AG09319 (cell line): ENCODE data around the gene NCCRP1.
"Not testable (repeated sequence)": the region's sequence is repeated elsewhere in the genome, so short reads cannot be mapped to it uniquely, and the experiment has no call there.

Experiments
- DNase-seq: peaks from one replicate; pipeline ENCODE4 v3.0.0-alpha.2; 2010; ENCODE audit warnings: low read depth; ENCODE audit errors: extremely low read depth
- CTCF ChIP-seq: IDR thresholded peaks from 2 replicates; pipeline ENCODE4 v1.5.1; 2011; ENCODE audit warnings: low read depth, mild to moderate bottlenecking, inconsistent platforms, low read length, moderate library complexity

The NCCRP1 gene

DNA sequence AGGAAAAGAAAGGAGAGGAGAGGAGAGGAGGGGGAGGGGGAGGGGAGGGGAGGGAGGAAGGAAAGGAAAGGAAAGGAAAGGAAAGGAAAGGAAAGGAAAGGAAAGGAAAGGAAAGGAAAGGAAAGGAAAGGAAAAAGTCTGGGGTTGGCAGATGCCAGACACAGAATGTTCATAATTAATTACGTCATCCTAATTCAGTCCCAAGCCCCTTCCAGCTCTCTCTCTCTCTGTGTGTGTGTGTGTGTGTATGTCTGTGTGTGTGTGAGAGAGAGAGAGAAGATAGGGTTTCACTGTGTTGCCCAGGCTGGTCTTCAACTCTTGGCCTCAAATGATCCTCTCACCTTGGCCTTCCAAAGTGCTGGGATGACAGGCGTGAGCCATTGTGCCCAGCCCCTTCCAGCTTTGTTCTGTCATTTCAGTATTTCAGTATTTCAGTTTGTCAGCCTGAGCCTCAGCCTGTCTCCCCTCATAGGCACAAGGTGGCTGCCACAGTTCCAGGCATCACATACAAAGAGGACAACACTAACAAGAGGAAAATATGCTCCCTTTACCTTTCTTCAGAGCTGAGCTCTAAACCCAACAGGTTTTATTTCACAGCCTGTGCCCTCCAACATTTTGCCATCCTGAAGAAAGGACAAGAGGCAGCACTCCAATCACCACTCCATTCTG, 33.5 kb downstream of the NCCRP1 start:
- no peak for TF ChIP-seq CTCF

GRCh38 chr19:39232708-39233107, 35.9 kb downstream of the NCCRP1 start:
- no peak for DNase-seq
- TF ChIP-seq CTCF: no peak

More for the DNA sequence above, 33.5 kb downstream of the NCCRP1 start:
- DNase-seq: no peak

GRCh38 chr19:39236527-39236926, 39.8 kb downstream of the NCCRP1 start:
- no peak for TF ChIP-seq CTCF
- no peak for DNase-seq

DNA sequence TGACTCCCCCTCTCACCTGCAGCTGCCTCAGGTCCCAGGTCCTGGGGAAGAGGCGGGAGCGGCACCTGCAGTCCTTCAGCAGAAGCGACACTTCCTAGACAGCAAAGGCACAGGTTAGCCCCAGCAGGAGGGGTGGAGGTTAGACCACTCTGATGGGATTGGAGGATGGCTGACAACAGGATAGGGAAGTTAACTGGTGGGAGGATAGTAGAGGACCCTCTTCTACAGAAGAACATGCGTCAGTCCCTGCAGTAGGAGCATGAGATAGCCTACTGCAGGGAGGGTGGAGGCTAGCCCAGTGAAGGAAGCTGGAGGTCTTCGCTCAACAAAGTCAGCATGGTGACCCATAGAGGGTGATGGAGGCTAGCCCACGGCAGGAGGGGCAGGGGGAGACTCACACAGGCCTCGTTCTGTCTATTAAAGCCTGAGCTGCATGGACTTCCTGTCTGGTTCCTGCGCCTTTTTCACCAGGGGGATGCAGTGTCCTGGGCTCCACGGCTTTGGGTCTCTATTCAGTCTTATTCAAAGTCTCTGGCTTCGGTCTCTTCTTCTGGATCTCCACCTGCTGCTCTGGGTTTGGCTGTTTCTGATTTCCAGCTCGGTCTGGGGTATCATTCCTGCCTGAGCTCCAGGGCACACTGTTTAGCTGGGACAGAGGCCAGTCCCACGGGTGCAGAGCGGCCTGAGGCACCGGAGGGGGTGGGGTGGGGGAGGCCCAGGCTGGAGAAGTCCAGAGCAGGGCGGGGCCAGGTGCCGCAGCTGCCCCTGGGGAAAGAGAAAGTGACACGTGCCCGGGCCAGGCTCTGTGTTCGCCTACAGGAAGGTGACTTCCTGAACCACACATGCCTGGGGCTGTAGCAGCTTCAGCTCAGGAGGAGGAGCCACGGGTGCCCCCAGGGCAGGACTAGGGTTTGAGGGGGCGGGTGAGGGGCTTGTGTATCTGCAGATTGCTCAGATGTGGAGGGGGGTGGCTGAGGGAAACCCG, 40.7 kb downstream of the NCCRP1 start:
- no peak for TF ChIP-seq CTCF
- DNase-seq: no peak

- no peak for TF ChIP-seq CTCF
- no peak for DNase-seq
Measured at GRCh38 chr19:39238209-39238608, 41.4 kb downstream of the NCCRP1 start.

DNA sequence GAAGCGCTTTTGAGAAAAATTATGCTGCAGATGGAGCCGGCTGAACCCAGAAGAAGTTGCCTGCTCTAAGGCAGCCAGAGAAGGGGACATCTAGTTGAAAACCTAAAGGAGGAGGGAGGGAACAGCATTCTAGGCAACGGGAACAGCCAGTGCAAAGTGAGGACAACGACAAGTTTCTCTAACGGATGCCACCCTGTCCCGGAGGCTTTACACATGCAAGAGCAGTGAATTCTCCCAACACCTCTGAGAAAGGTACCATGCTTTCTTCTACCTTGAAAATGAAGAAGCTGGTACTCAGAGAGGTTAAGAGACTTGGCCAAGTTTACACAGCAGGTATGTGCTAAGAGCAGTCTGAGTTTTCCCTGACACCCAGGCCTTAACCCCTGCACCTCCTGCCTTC, 42.2 kb downstream of the NCCRP1 start:
- no peak for DNase-seq
- TF ChIP-seq CTCF: no peak

- DNase-seq: no peak
- no peak for TF ChIP-seq CTCF
Measured at GRCh38 chr19:39240421-39240820, 43.7 kb downstream of the NCCRP1 start.

DNA sequence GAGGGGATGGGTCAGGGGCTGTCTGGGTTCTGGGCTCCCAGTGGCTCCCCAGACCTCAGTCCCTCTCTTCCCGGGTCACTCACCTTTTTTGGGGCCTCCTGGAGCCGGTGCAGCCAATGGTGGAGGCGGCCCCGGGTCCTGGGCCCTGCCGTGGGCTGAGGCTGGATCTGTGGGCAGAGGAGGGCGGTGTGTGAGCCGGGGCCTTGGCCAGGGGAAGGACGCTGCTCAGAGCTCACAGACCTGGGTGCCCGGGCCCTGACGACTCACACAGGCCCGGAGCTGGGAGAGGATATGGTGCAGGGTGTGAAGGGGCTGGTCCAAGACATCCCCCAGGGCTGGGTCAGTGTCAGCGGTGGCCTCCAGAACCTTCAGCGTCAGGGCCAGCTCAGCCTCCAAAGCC, 47.0 kb downstream of the NCCRP1 start:
- not testable (repeated sequence) for DNase-seq

DNA sequence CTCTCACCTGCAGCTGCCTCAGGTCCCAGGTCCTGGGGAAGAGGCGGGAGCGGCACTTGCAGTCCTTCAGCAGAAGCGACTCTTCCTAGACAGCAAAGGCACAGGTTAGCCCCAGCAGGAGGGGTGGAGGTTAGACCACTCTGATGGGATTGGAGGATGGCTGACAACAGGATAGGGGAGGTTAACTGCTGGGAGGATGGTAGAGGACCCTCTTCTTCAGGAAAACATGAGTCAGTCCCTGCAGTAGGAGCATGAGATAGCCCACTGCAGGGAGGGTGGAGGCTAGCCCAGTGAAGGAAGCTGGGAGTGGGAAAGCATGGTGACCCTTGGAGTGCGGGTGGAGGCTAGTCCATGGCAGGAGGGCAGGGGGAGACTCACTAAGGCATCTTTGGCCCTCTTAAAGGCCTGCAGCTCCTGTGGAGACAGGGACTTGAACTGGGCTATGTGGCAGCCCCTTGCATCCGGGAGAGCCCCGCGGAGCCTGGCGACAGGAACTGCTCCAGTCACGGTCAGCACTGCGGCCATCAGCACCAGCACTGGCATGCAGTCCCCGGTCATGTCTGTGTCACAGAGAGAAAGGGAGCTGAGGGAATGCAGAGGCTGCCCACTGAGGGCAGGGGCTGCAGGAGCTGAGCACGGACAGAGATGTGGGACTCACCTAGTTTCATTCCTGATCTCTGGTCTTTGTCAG, 47.8 kb downstream of the NCCRP1 start, which contains the start of gene IFNL3:
Gene IFNL3, minus strand, starts transcription at position 597 of the 691 bp plus-strand sequence. Its CDS starts 39 bp downstream, at position 558.
- DNase-seq: not testable (repeated sequence)

DNA sequence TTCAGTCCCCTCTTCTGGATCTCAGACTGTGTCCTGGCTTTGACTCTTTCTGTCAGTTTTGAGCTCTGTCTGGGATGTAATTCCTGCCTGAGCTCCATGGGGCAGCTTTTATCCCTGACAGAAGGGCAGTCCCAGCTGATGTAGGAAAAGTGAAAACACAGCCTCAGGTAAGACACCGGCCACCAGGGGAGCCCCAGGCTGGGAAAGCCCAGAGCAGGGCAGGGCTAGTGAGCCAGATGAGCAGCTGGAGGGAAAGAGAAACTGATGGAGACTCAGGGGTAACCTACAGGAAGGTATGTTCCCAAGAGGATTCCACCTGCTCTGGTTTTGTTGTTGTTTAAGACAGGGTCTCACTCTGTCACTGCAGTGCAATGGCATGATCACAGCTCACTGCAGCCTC, 48.4 kb downstream of the NCCRP1 start:
- DNase-seq: not testable (repeated sequence)
